RWPE2 (cell line): ENCODE measurements around the gene FNDC3B.

Experiments
- ATAC-seq: fragments of 200-7000 bp; cut with Tn5 transposase; 3 replicates; pipeline ENCODE4 v1.9.1; 2021; ENCODE audit warnings: low read depth
- DNase-seq: peaks from one replicate; pipeline ENCODE4 v3.0.0-alpha.2; 2020; ENCODE audit warnings: low spot score
- H3K27ac ChIP-seq: fragments of 450-650 bp; 2 replicates; pipeline ENCODE4 v1.5.1; 2017; ENCODE audit warnings: mild to moderate bottlenecking; ENCODE audit not compliant: poor library complexity, severe bottlenecking
- H3K27me3 ChIP-seq: fragments of 250-450 bp; sonication (Bioruptor Pico); 2 replicates; pipeline ENCODE4 v1.5.1; 2021; ENCODE audit warnings: mild to moderate bottlenecking, moderate library complexity; ENCODE audit not compliant: insufficient read depth, poor library complexity, severe bottlenecking
- H3K36me3 ChIP-seq: fragments of 250-450 bp; sonication (Bioruptor Pico); 2 replicates; pipeline ENCODE4 v1.5.1; 2020; ENCODE audit warnings: low read depth, mild to moderate bottlenecking, moderate library complexity
- H3K4me1 ChIP-seq: fragments of 250-450 bp; sonication (Bioruptor Pico); 2 replicates; pipeline ENCODE4 v1.5.1; 2021; ENCODE audit warnings: mild to moderate bottlenecking, moderate library complexity; ENCODE audit not compliant: insufficient read depth, poor library complexity, severe bottlenecking
- H3K4me3 ChIP-seq: fragments of 250-450 bp; sonication (Bioruptor Pico); 2 replicates; pipeline ENCODE4 v1.5.1; 2021; ENCODE audit warnings: mild to moderate bottlenecking, moderate library complexity; ENCODE audit not compliant: severe bottlenecking
- H3K9me3 ChIP-seq: fragments of 250-450 bp; sonication (Bioruptor Pico); 2 replicates; pipeline ENCODE4 v1.5.1; 2021; ENCODE audit warnings: mild to moderate bottlenecking, moderate library complexity; ENCODE audit not compliant: severe bottlenecking
- TF ChIP-seq, protein P1 (sequence below): fragments of 450-650 bp; IDR thresholded peaks from one replicate; pipeline ENCODE4 v1.5.1; 2017; ENCODE audit warnings: mild to moderate bottlenecking, moderate library complexity; ENCODE audit not compliant: poor library complexity, severe bottlenecking

FNDC3B gene

DNA sequence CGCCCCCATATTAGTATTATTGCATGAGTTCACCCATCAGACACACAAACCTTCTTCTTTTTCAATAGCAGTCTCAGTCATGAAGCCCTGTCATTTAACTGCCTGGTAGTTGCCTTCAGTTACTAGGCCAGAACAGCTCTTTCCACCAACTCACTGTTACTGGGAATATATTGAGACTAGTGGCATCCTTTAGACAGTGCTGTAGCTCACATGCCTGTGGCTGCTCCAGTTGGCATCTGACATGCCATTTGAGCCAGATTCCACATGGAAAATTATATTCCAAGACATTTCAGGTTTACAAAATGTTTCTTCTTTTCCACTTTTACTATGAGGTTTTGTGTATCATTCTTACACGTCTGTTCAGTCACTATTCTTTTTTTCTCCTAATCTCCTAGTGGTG is 262.8 kb downstream of the FNDC3B start:
- no peak for DNase-seq
- Histone ChIP-seq H3K36me3 (peaks cover 84% of the 10 kb centered on the region), H3K27me3 (no peaks in the 10 kb centered on the region), H3K9me3 (no peaks in the 10 kb centered on the region), H3K4me3 (no peak overlapping the region), H3K4me1 (peaks cover 20% of the 10 kb centered on the region), H3K27ac (no peak overlapping the region)
- ATAC-seq = no peak
- TF ChIP-seq, protein P1, sequence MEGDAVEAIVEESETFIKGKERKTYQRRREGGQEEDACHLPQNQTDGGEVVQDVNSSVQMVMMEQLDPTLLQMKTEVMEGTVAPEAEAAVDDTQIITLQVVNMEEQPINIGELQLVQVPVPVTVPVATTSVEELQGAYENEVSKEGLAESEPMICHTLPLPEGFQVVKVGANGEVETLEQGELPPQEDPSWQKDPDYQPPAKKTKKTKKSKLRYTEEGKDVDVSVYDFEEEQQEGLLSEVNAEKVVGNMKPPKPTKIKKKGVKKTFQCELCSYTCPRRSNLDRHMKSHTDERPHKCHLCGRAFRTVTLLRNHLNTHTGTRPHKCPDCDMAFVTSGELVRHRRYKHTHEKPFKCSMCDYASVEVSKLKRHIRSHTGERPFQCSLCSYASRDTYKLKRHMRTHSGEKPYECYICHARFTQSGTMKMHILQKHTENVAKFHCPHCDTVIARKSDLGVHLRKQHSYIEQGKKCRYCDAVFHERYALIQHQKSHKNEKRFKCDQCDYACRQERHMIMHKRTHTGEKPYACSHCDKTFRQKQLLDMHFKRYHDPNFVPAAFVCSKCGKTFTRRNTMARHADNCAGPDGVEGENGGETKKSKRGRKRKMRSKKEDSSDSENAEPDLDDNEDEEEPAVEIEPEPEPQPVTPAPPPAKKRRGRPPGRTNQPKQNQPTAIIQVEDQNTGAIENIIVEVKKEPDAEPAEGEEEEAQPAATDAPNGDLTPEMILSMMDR = no peak

DNA sequence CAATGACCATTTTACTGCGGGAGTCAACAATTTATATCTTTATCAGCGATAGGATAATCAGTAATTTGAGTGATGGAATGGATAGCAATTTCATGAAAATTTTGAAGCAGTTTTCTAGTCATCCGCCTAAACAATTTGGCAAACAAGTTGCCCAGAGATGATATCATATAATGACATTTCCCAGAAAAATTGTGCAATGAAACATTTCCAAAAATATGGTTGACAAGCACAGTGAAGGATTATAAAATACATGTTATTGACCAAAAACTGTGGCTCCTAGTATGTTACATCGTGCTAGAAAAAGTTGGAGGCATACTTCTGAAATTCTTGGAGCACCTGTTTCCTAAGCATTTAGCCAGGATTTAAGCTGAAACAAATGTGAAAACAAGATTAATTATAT is 263.8 kb downstream of the FNDC3B start:
- Histone ChIP-seq H3K27ac (no peak overlapping the region), H3K4me3 (no peak overlapping the region), H3K4me1 (peaks cover 20% of the 10 kb centered on the region), H3K27me3 (no peaks in the 10 kb centered on the region), H3K9me3 (no peaks in the 10 kb centered on the region), H3K36me3 (peaks cover 86% of the 10 kb centered on the region)
- DNase-seq = no peak
- TF ChIP-seq, protein P1 = no peak
- ATAC-seq = no peak

DNA sequence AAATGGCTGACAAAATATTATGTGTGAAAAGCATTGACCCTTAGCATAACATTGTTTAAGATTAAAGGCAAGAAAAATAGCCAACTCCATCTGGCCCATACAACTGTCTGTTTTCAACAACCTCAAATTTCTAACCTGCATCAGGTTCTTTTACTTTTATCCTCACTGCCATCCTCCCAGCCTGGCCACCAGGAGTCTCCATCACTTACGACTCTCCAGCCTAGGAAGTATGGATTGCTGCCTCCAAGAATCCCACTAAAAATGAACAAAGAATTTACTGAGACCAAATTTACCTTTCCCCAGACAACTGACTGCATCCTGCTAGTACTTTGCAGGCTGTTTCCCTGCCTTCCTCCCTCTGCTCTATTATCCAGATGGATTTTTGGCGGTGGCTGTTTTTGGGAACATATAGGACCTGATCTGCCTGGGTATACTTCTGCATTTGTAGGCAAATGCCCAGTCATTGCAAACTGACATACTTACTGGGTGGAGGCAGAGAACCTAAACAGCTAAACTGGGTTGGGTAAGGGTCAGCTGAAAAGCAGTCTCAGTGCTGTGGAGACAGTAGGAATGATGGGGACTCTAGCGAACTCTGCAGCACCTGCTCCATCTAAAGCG is 264.7 kb downstream of the FNDC3B start:
- ATAC-seq (no peak), DNase-seq (no peak)
- TF ChIP-seq, protein P1 = peak; percentile 21
- peaks cover 20% of the 10 kb centered on the region for H3K4me1 ChIP-seq
- no peak overlapping the region for H3K27ac ChIP-seq
- no peak overlapping the region for H3K4me3 ChIP-seq
- H3K27me3 ChIP-seq = no peaks in the 10 kb centered on the region
- no peaks in the 10 kb centered on the region for H3K9me3 ChIP-seq
- H3K36me3 ChIP-seq = peaks cover 86% of the 10 kb centered on the region

DNA sequence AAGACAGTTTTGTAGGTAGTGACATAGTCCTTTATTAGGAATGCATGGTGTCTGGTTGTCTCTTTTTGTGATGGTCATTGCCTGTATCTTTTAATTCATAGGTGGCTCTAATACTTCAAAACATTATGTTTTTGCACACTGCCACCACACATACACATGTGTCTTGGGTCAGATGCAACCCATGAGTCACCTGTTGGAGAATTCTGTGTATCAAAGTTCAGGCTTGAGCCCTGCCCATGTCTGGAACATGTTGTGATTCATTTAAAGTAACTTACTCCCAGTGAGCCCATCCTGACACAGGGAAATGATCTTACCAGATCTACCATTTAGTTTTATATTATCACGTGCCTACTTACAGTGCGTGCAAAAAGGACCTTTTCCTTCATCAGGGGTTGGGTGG is 266.2 kb downstream of the FNDC3B start:
- TF ChIP-seq, protein P1 = no peak
- H3K36me3 ChIP-seq = peaks cover 84% of the 10 kb centered on the region
- H3K27ac ChIP-seq = peak overlapping the region; percentile 38
- ATAC-seq (peak; percentile 97), DNase-seq (no peak)
- H3K4me1 ChIP-seq = peaks cover 20% of the 10 kb centered on the region
- no peak overlapping the region for H3K4me3 ChIP-seq
- H3K9me3 ChIP-seq = no peaks in the 10 kb centered on the region
- no peaks in the 10 kb centered on the region for H3K27me3 ChIP-seq

DNA sequence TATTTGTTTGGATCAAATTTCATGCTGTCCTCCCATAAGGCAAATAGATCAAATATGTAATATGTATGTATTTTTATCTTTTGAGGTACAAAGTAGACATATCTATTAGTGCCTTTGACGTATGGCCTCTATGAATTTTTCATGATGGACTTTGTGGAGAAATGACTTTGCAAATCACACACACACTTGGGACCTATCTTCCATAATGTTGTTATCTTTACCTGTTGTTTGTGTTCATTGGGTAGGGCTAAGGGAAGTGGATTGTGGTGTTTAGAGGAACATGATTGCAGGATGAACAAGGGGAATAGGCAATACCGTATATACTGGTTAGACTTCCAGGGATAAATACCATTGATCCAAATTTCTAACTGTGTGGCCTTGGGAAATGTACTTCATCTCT is 266.6 kb downstream of the FNDC3B start:
- Histone ChIP-seq H3K27ac (peak overlapping the region; percentile 38), H3K9me3 (no peaks in the 10 kb centered on the region), H3K4me1 (peaks cover 20% of the 10 kb centered on the region), H3K27me3 (no peaks in the 10 kb centered on the region), H3K4me3 (no peak overlapping the region), H3K36me3 (peaks cover 84% of the 10 kb centered on the region)
- TF ChIP-seq, protein P1 = no peak
- DNase-seq (no peak), ATAC-seq (no peak)
